Thyroid gland (tissue), 4 donors: ENCODE results near the gene RRN3. TPM values are rescaled to one million over a fixed set of nuclear protein-coding genes. Genes with fewer than 3 reads are reported as not detected.
"Not testable (repeated sequence)": the region's sequence is repeated elsewhere in the genome, so short reads cannot be mapped to it uniquely, and the experiment has no call there.

Source experiments
- DNase-seq, 2 donors: peaks; one replicate each; pipeline ENCODE4 v3.0.0-alpha.2; 2019
- H3K27ac ChIP-seq, 3 donors: fragments of 200-600 bp; sonication (generic); 1 replicate in 2 of 3; 2 replicates in 1 of 3; pipeline ENCODE4 v1.5.1; 2016 to 2019; ENCODE audit warnings: mild to moderate bottlenecking in 1 of 3, moderate library complexity in 1 of 3
- H3K27me3 ChIP-seq: fragments of 200-600 bp; sonication (generic); one replicate; pipeline ENCODE4 v1.5.1; 2019
- H3K36me3 ChIP-seq, 2 donors: fragments of 200-600 bp; sonication (generic); one replicate each; pipeline ENCODE4 v1.5.1; 2016 to 2019
- H3K4me1 ChIP-seq, 2 donors: fragments of 200-600 bp; sonication (generic); one replicate each; pipeline ENCODE4 v1.5.1; 2017 to 2019
- H3K4me3 ChIP-seq, 3 donors: fragments of 200-600 bp; sonication (generic); replicated peaks in 1 of 3; 1 replicate in 2 of 3; 2 replicates in 1 of 3; pipeline ENCODE4 v1.5.1; 2016; ENCODE audit warnings: mild to moderate bottlenecking in 1 of 3
- H3K9me3 ChIP-seq: fragments of 200-600 bp; sonication (generic); one replicate; pipeline ENCODE4 v1.5.1; 2017
- CTCF ChIP-seq, 6 experiments: fragments of 200-600 bp in 3 of 6; fragments of 450-650 bp in 3 of 6; sonication (generic) in 3 of 6; IDR thresholded peaks; one replicate each; pipeline ENCODE4 v1.5.1; 2016 to 2019; ENCODE audit warnings: antibody characterized with exemption in 6 of 6, mild to moderate bottlenecking in 2 of 6, inconsistent platforms in 1 of 6, moderate library complexity in 1 of 6
- POLR2A ChIP-seq, 2 donors: fragments of 450-650 bp; IDR thresholded peaks; one replicate each; pipeline ENCODE4 v1.6.1; 2017; ENCODE audit warnings: antibody characterized with exemption in 2 of 2, mild to moderate bottlenecking in 2 of 2, moderate library complexity in 1 of 2
- WGBS, 2 donors: methylation state at CpG; one replicate each; pipeline ENCODE4 v1.1.5; 2017; 5-methylcytosine and 5-hydroxymethylcytosine counted together
- intact Hi-C: fragments of 100-400 bp; cut with DNase I; formaldehyde crosslinking; loops from one replicate; pipeline ENCODE4 v1.15.1; 2023
- total RNA-seq, 4 donors: library from RNA; depleted of rRNA; stranded (reverse); fragments of >200 nt; gene quantifications; one replicate each; pipeline ENCODE4 v1.2.3, GENCODE V29; 2016

RRN3 gene
- total RNA-seq, 4 donors from 2014 or later, result 27.7 to 31.8 (median 30.7) TPM

- intact Hi-C loops, result no loop called here
Measured at GRCh38 chr16:15033309-15033707, 60.8 kb downstream of the RRN3 start.

GRCh38 chr16:15032547-15033308 is 61.3 kb downstream of the RRN3 start:
- no peak for DNase-seq
- intact Hi-C loops, result no loop called here
- Histone ChIP-seq H3K4me1 (no peaks in the 10 kb centered on the region), H3K9me3 (no peaks in the 10 kb centered on the region), H3K4me3 (no peak overlapping the region), H3K27ac (no peak overlapping the region), H3K27me3 (no peaks in the 10 kb centered on the region), H3K36me3 (peaks cover 67 to 68% of the 10 kb centered on the region in 2 donors)
- WGBS, 2 donors, result 85 to 93% methylated on average over 12 to 13 of the region's 13 CpGs
- TF ChIP-seq CTCF (IDR thresholded peaks at IDR 0.05) (no peak), POLR2A (IDR thresholded peaks at IDR 0.05) (no peak)

More at GRCh38 chr16:15033309-15033707, 60.8 kb downstream of the RRN3 start:
- no peaks in the 10 kb centered on the region for H3K4me1 ChIP-seq
- no peak overlapping the region for H3K4me3 ChIP-seq
- no peaks in the 10 kb centered on the region for H3K9me3 ChIP-seq
- H3K36me3 ChIP-seq, result peaks cover 72 to 74% of the 10 kb centered on the region in 2 donors
- DNase-seq, result peak; percentile 48 to 59
- H3K27ac ChIP-seq, result no peak overlapping the region
- no peak for TF ChIP-seq CTCF (IDR thresholded peaks at IDR 0.05)
- 44 to 78% methylated on average over 2 to 14 of the region's 14 CpGs for WGBS, 2 donors
- no peaks in the 10 kb centered on the region for H3K27me3 ChIP-seq

- no peaks in the 10 kb centered on the region for H3K27me3 ChIP-seq
- no peak overlapping the region for H3K4me3 ChIP-seq
- peaks cover 56 to 58% of the 10 kb centered on the region in 2 donors for H3K36me3 ChIP-seq
- DNase-seq, result no peak
- H3K9me3 ChIP-seq, result no peaks in the 10 kb centered on the region
- no peaks in the 10 kb centered on the region for H3K4me1 ChIP-seq
- no peak overlapping the region for H3K27ac ChIP-seq
- WGBS, 2 donors, result 88 to 97% methylated on average over 8 of the region's 8 CpGs
- intact Hi-C loops, result no loop called here
- no peak for TF ChIP-seq POLR2A (IDR thresholded peaks at IDR 0.05)
- TF ChIP-seq CTCF (IDR thresholded peaks at IDR 0.05), result no peak
Measured at GRCh38 chr16:15031586-15031985, 62.5 kb downstream of the RRN3 start.

GRCh38 chr16:15031179-15031578 is 62.9 kb downstream of the RRN3 start:
- Histone ChIP-seq H3K4me1 (no peaks in the 10 kb centered on the region), H3K4me3 (no peak overlapping the region), H3K27me3 (no peaks in the 10 kb centered on the region), H3K9me3 (no peaks in the 10 kb centered on the region), H3K36me3 (peaks cover 52 to 54% of the 10 kb centered on the region in 2 donors), H3K27ac (no peak overlapping the region)
- intact Hi-C loops, result no loop called here
- WGBS, 2 donors, result 84 to 97% methylated on average over 2 of the region's 2 CpGs
- TF ChIP-seq POLR2A (IDR thresholded peaks at IDR 0.05), result no peak
- TF ChIP-seq CTCF (IDR thresholded peaks at IDR 0.05), result no peak
- no peak for DNase-seq

GRCh38 chr16:15029749-15030148 is 64.3 kb downstream of the RRN3 start:
- peaks cover 39 to 45% of the 10 kb centered on the region in 2 donors for H3K36me3 ChIP-seq
- H3K27me3 ChIP-seq, H3K4me1 ChIP-seq, DNase-seq, H3K4me3 ChIP-seq, H3K27ac ChIP-seq, intact Hi-C loops, H3K9me3 ChIP-seq: not testable (repeated sequence)
- 88% methylated on average over 6 of the region's 6 CpGs for WGBS, 2 donors

- DNase-seq, H3K27ac ChIP-seq, intact Hi-C loops, H3K4me1 ChIP-seq, H3K4me3 ChIP-seq, H3K9me3 ChIP-seq, H3K27me3 ChIP-seq: not testable (repeated sequence)
- H3K36me3 ChIP-seq, result peaks cover 35 to 42% of the 10 kb centered on the region in 2 donors
- 91% methylated on average over 27 of the region's 27 CpGs for WGBS, 2 donors
Measured at GRCh38 chr16:15028801-15029698, 65.0 kb downstream of the RRN3 start.

GRCh38 chr16:15028345-15028715 is 65.7 kb downstream of the RRN3 start:
- H3K4me3 ChIP-seq, intact Hi-C loops, H3K4me1 ChIP-seq, H3K27me3 ChIP-seq, H3K27ac ChIP-seq, H3K9me3 ChIP-seq, DNase-seq: not testable (repeated sequence)
- peaks cover 28 to 40% of the 10 kb centered on the region in 2 donors for H3K36me3 ChIP-seq
- WGBS, 2 donors, result 94 to 96% methylated on average over 6 of the region's 6 CpGs

- DNase-seq, H3K9me3 ChIP-seq, H3K27ac ChIP-seq, intact Hi-C loops, H3K4me3 ChIP-seq, H3K4me1 ChIP-seq, H3K27me3 ChIP-seq: not testable (repeated sequence)
- peaks cover 26 to 40% of the 10 kb centered on the region in 2 donors for H3K36me3 ChIP-seq
- 86 to 89% methylated on average over 29 of the region's 29 CpGs for whole genome bisulfite sequencing, 2 donors
Measured at GRCh38 chr16:15027503-15028344, 66.3 kb downstream of the RRN3 start.
